Brain microvascular endothelial cell (primary cell): Measurements from ENCODE around the gene COL6A6.

Experiments
- DNase-seq: peaks from one replicate; pipeline ENCODE4 v3.0.0-alpha.2; 2020
- H3K27ac ChIP-seq: fragments of 250-450 bp; sonication (Bioruptor Pico); 2 replicates; pipeline ENCODE4 v1.5.1; 2020; ENCODE audit warnings: mild to moderate bottlenecking, moderate library complexity
- H3K27me3 ChIP-seq: fragments of 250-450 bp; sonication (Bioruptor Pico); replicated peaks from 2 replicates; pipeline ENCODE4 v1.5.1; 2020; ENCODE audit warnings: mild to moderate bottlenecking
- H3K36me3 ChIP-seq: fragments of 250-450 bp; sonication (Bioruptor Pico); replicated peaks from 2 replicates; pipeline ENCODE4 v1.5.1; 2020; ENCODE audit warnings: mild to moderate bottlenecking
- H3K4me3 ChIP-seq: 2 replicates; pipeline ENCODE4 v1.5.1; 2011; ENCODE audit warnings: low read depth, mild to moderate bottlenecking, control low read depth, low read length, moderate library complexity
- CTCF ChIP-seq: IDR thresholded peaks from 2 replicates; pipeline ENCODE4 v1.5.1; 2011; ENCODE audit warnings: low read depth, mild to moderate bottlenecking, moderate library complexity, low read length, control low read depth, inconsistent platforms; ENCODE audit errors: missing control alignments
- in situ Hi-C: cut with HindIII; loops from 2 replicates; pipeline ENCODE4 v1.10.0; 2017; ENCODE audit warnings: low sequenced_read_pairs, low pct_ligation_motif_present

Gene COL6A6

GRCh38 chr3:130488288-130488687, 28.7 kb upstream of the COL6A6 start:
- H3K27me3 ChIP-seq = no peaks in the 10 kb centered on the region
- no peak overlapping the region for H3K27ac ChIP-seq
- no peaks in the 10 kb centered on the region for H3K36me3 ChIP-seq
- no peak for TF ChIP-seq CTCF
- in situ Hi-C loops = no loop called here
- no peak overlapping the region for H3K4me3 ChIP-seq
- no peak for DNase-seq

- DNase-seq = no peak
- Histone ChIP-seq H3K36me3 (no peaks in the 10 kb centered on the region), H3K4me3 (no peak overlapping the region), H3K27me3 (no peaks in the 10 kb centered on the region), H3K27ac (no peak overlapping the region)
- no peak for TF ChIP-seq CTCF
- in situ Hi-C loops = no loop called here
These were observed 28.1 kb upstream of the COL6A6 start for GRCh38 chr3:130488769-130489450.

- in situ Hi-C loops = no loop called here
- no peak for DNase-seq
- Histone ChIP-seq H3K27me3 (no peaks in the 10 kb centered on the region), H3K4me3 (no peak overlapping the region), H3K36me3 (no peaks in the 10 kb centered on the region), H3K27ac (no peak overlapping the region)
- TF ChIP-seq CTCF = no peak
These were observed 26.7 kb upstream of the COL6A6 start for GRCh38 chr3:130490241-130490640.

- in situ Hi-C loops = no loop called here
- no peak for DNase-seq
- Histone ChIP-seq H3K36me3 (no peaks in the 10 kb centered on the region), H3K4me3 (no peak overlapping the region), H3K27me3 (no peaks in the 10 kb centered on the region), H3K27ac (no peak overlapping the region)
- TF ChIP-seq CTCF = no peak
These were observed 25.5 kb upstream of the COL6A6 start for GRCh38 chr3:130491431-130491830.

GRCh38 chr3:130504701-130505100, 12.3 kb upstream of the COL6A6 start:
- DNase-seq = no peak
- Histone ChIP-seq H3K27me3 (no peaks in the 10 kb centered on the region), H3K27ac (no peak overlapping the region), H3K4me3 (no peak overlapping the region), H3K36me3 (no peaks in the 10 kb centered on the region)
- in situ Hi-C loops = no loop called here
- TF ChIP-seq CTCF = no peak

- no peaks in the 10 kb centered on the region for H3K27me3 ChIP-seq
- no peak overlapping the region for H3K4me3 ChIP-seq
- no peaks in the 10 kb centered on the region for H3K36me3 ChIP-seq
- no peak for DNase-seq
- in situ Hi-C loops = no loop called here
- H3K27ac ChIP-seq = no peak overlapping the region
- TF ChIP-seq CTCF = no peak
These were observed 10.9 kb upstream of the COL6A6 start for GRCh38 chr3:130506031-130506430.
